HepG2 (cell line): ENCODE results near the gene KCNIP3. TPM values are rescaled to one million over a fixed set of nuclear protein-coding genes. Genes with fewer than 3 reads are reported as not detected.
"Not testable (repeated sequence)": the region's sequence is repeated elsewhere in the genome, so short reads cannot be mapped to it uniquely, and the experiment has no call there.

Source experiments
- ATAC-seq: fragments of 200-7000 bp; cut with Tn5 transposase; 3 replicates; pipeline ENCODE4 v1.9.1; 2020; ENCODE audit warnings: mild to moderate bottlenecking, moderate library complexity
- BruUV-seq: library from RNA; stranded (reverse); fragments of 400-500 nt; replicated peaks from 2 replicates; lab custom pipeline; 2021; lab: Mats Ljungman, UMichigan
- CTCF ChIA-PET: fragments of 300-600 bp; formaldehyde crosslinking; extraction: SDS; loops from one replicate; lab custom pipeline; 2021; ENCODE audit warnings: low total read pairs, inconsistent platforms, low intra/inter-chr PET ratio; lab: Yijun Ruan, JAX
- POLR2A ChIA-PET: fragments of 350-600 bp; sonication (Branson Sonifier 250); formaldehyde crosslinking; loops from one replicate; lab custom pipeline; 2020; ENCODE audit warnings: antibody characterized with exemption, inconsistent platforms; lab: Yijun Ruan, JAX
- DNase-seq: peaks from one replicate; pipeline ENCODE4 v3.0.0-alpha.2; 2015; ENCODE audit warnings: low spot score
- FAIRE-seq: peaks from 3 replicates; lab custom pipeline; 2011; peaks lifted over from hg19 to GRCh38; lab: Jason Lieb, UNC
- H2AFZ ChIP-seq: one replicate; pipeline ENCODE4 v1.6.1; 2011; ENCODE audit warnings: low read length, inconsistent platforms
- H3K27ac ChIP-seq: fragments of 300-600 bp; 3 replicates; pipeline ENCODE4 v1.8.0; 2011; ENCODE audit warnings: mixed run types, mild to moderate bottlenecking, mixed read lengths, low read length, inconsistent platforms; ENCODE audit not compliant: insufficient read depth; ENCODE audit errors: extremely low read length
- H3K27me3 ChIP-seq, 2 experiments: fragments of 200-600 bp in 1 of 2; 2 replicates in 1 of 2; 3 replicates in 1 of 2; pipeline versions ENCODE4 v1.6.0 to v1.8.0; 2011; ENCODE audit warnings: low read length in 2 of 2, mild to moderate bottlenecking in 2 of 2, moderate library complexity in 2 of 2, inconsistent platforms in 1 of 2; ENCODE audit not compliant: insufficient read depth in 2 of 2, control insufficient read depth in 1 of 2
- H3K36me3 ChIP-seq, 2 experiments: fragments of 200-600 bp in 1 of 2; replicated peaks in 1 of 2; 2 replicates in 1 of 2; 3 replicates in 1 of 2; pipeline versions ENCODE4 v1.5.1 to v1.8.0; 2011; ENCODE audit warnings: low read length in 2 of 2, inconsistent platforms in 1 of 2; ENCODE audit not compliant: insufficient read depth in 2 of 2, control insufficient read depth in 1 of 2
- H3K4me1 ChIP-seq: 2 replicates; pipeline ENCODE4 v1.5.1; 2012; ENCODE audit warnings: low read length, inconsistent platforms; ENCODE audit not compliant: insufficient read depth
- H3K4me2 ChIP-seq: 2 replicates; pipeline ENCODE4 v1.6.0; 2011; ENCODE audit warnings: low read depth, low read length, inconsistent platforms
- H3K4me3 ChIP-seq, 3 experiments: fragments of 200-600 bp in 1 of 3; sonication (generic), shearing (Covaris generic) in 1 of 3; replicated peaks in 1 of 3; 2 replicates each; pipeline ENCODE4 v1.5.1; 2011 to 2016; ENCODE audit warnings: low read length in 3 of 3, inconsistent platforms in 2 of 3, low read depth in 2 of 3, mild to moderate bottlenecking in 2 of 3, control low read depth in 1 of 3, mixed read lengths in 1 of 3; ENCODE audit not compliant: insufficient read depth in 1 of 3
- H3K79me2 ChIP-seq: one replicate; pipeline ENCODE4 v1.6.1; 2011; ENCODE audit warnings: low read length, inconsistent platforms; ENCODE audit not compliant: insufficient read depth
- H3K9ac ChIP-seq: 2 replicates; pipeline ENCODE4 v1.6.0; 2011; ENCODE audit warnings: mild to moderate bottlenecking, low read depth, low read length, inconsistent platforms; ENCODE audit not compliant: insufficient read depth
- H3K9me3 ChIP-seq: 2 replicates; pipeline ENCODE4 v1.5.1; 2012; ENCODE audit warnings: mild to moderate bottlenecking, low read length
- H4K20me1 ChIP-seq: 2 replicates; pipeline ENCODE4 v1.6.0; 2011; ENCODE audit warnings: inconsistent platforms, mild to moderate bottlenecking, low read length, moderate library complexity; ENCODE audit not compliant: insufficient read depth
- CENPX ChIP-seq: sonication (generic); formaldehyde crosslinking; IDR thresholded peaks from 2 replicates; pipeline ENCODE4 v1.9.0; 2021; ENCODE audit warnings: mild to moderate bottlenecking, missing genetic modification reagents, moderate library complexity
- ELK4 ChIP-seq: sonication (generic); formaldehyde crosslinking; IDR thresholded peaks from 2 replicates; pipeline ENCODE4 v1.9.0; 2021; ENCODE audit warnings: missing genetic modification reagents, borderline replicate concordance
- SIX1 ChIP-seq: sonication (generic); formaldehyde crosslinking; IDR thresholded peaks from 2 replicates; pipeline ENCODE4 v1.4.0; 2020; ENCODE audit warnings: missing genetic modification reagents, borderline replicate concordance
- WGBS: methylation state at CpG from one replicate; pipeline ENCODE4 v1.1.6; 2017; ENCODE audit warnings: low lambda C conversion rate; 5-methylcytosine and 5-hydroxymethylcytosine counted together
- in situ Hi-C: cut with HindIII; loops from 2 replicates; pipeline ENCODE4 v1.10.0; 2017; ENCODE audit warnings: low pct_unique_long_range_greater_than_20kb; ENCODE audit not compliant: extremely low pct_ligation_motif_present
- intact Hi-C: fragments of 100-400 bp; cut with micrococcal nuclease; formaldehyde crosslinking; loops from one replicate; pipeline ENCODE4 v1.10.0; 2022; ENCODE audit not compliant: unreplicated experiment
- polyA plus RNA-seq, 8 experiments: library from polyadenylated mRNA; depleted of rRNA in 3 of 8; stranded (reverse) in 7 of 8; unstranded in 1 of 8; fragments of >200 nt; fragmentation: Illumina TruSeq in 4 of 8; extraction: Trizol in 4 of 8; gene quantifications; 2 replicates each; pipeline versions ENCODE4 v1.2.1 to v1.2.3, GENCODE V29; 2011 to 2016; ENCODE audit warnings: low read depth in 4 of 8, missing spikeins in 1 of 8, mixed read lengths in 1 of 8; ENCODE audit not compliant: insufficient read depth in 1 of 8
- total RNA-seq, 5 experiments: library from RNA; depleted of rRNA; stranded (reverse); fragments of >200 nt; fragmentation: Illumina TruSeq; extraction: Trizol; gene quantifications; 2 replicates each; pipeline ENCODE4 v1.2.3, GENCODE V29; 2016; ENCODE audit warnings: low read depth in 1 of 5

The KCNIP3 gene
- total and polyA plus RNA-seq, 2 of the 13 experiments (the other 11 are each of a cell fraction or from before 2014, with no cell fraction given), result not detected

GRCh38 chr2:95377216-95378123 lies 80.3 kb downstream of the KCNIP3 start:
- intact Hi-C loops, result no loop called here
- Histone ChIP-seq H2AFZ (no peak overlapping the region), H3K79me2 (no peaks in the 10 kb centered on the region), H3K27me3 (peaks cover 0 to 52% of the 10 kb centered on the region in 2 experiments; a peak in 4 of 5 replicates), H4K20me1 (no peaks in the 10 kb centered on the region), H3K9ac (no peak overlapping the region), H3K9me3 (no peaks in the 10 kb centered on the region), H3K4me1 (no peaks in the 10 kb centered on the region), H3K27ac (no peak overlapping the region), H3K4me3 (no peak overlapping the region), H3K36me3 (no peaks in the 10 kb centered on the region), H3K4me2 (no peak overlapping the region)
- BruUV-seq, result no TSS peak
- in situ Hi-C loops, result no loop called here
- TF ChIP-seq CENPX (CRISPR knock-in tag), result no peak
- TF ChIP-seq SIX1, result no peak
- TF ChIP-seq ELK4 (CRISPR knock-in tag), result no peak
- CTCF ChIA-PET, result no interaction called here
- POLR2A ChIA-PET, result no interaction called here
- FAIRE-seq (no peak), DNase-seq (no peak), ATAC-seq (no peak)
- 35% methylated on average over 12 of the region's 17 CpGs for WGBS

- H3K4me1 ChIP-seq, H3K36me3 ChIP-seq, H3K9me3 ChIP-seq, H3K9ac ChIP-seq, ATAC-seq, H3K4me2 ChIP-seq, H4K20me1 ChIP-seq, intact Hi-C loops, H3K79me2 ChIP-seq, DNase-seq, in situ Hi-C loops, H3K4me3 ChIP-seq, CTCF ChIA-PET, H3K27ac ChIP-seq, FAIRE-seq, BruUV-seq, POLR2A ChIA-PET, H2AFZ ChIP-seq: not testable (repeated sequence)
- WGBS, result 70% methylated on average over 7 of the region's 7 CpGs
- H3K27me3 ChIP-seq, result peaks cover 0 to 52% of the 10 kb centered on the region in 2 experiments; a peak in 4 of 5 replicates
Measured at GRCh38 chr2:95378281-95378680, 81.1 kb downstream of the KCNIP3 start.
